ENCODE results near the gene TAPT1. TPM values are rescaled to one million over a fixed set of nuclear protein-coding genes. Genes with fewer than 3 reads are reported as not detected.

Gene TAPT1
- total RNA-seq, 1 donor from 2014 or later, result 72.8 TPM

- ATAC-seq (no peak), DNase-seq (no peak)
- Histone ChIP-seq H3K4me1 (peaks cover 6% of the 10 kb centered on the region), H3K27ac (no peak overlapping the region), H3K4me3 (no peak overlapping the region), H3K27me3 (ENCODE audit: low read depth) (no peaks in the 10 kb centered on the region), H3K36me3 (no peaks in the 10 kb centered on the region), H3K9me3 (no peaks in the 10 kb centered on the region)
- no peak for TF ChIP-seq CTCF (IDR thresholded peaks at IDR 0.05)
- intact Hi-C loops (cut with DNase I), result no loop called here
These were observed 10.2 kb upstream of the TAPT1 start for GRCh38 chr4:16236402-16237023.

GRCh38 chr4:16235209-16235608, 8.9 kb upstream of the TAPT1 start:
- no peak for TF ChIP-seq CTCF (IDR thresholded peaks at IDR 0.05)
- no peak for ATAC-seq

GRCh38 chr4:16233569-16234177, 7.4 kb upstream of the TAPT1 start:
- no peak overlapping the region for H3K4me3 ChIP-seq
- no peak for ATAC-seq
- TF ChIP-seq CTCF (IDR thresholded peaks at IDR 0.05), result no peak
- DNase-seq, result no peak
- no peaks in the 10 kb centered on the region for H3K9me3 ChIP-seq
- H3K36me3 ChIP-seq, result no peaks in the 10 kb centered on the region
- no peaks in the 10 kb centered on the region for H3K27me3 ChIP-seq (ENCODE audit: low read depth)
- H3K27ac ChIP-seq, result no peak overlapping the region
- intact Hi-C loops (cut with DNase I), result no loop called here
- peaks cover 6% of the 10 kb centered on the region for H3K4me1 ChIP-seq

More at GRCh38 chr4:16235209-16235608, 8.9 kb upstream of the TAPT1 start:
- no peak for DNase-seq
- no peak overlapping the region for H3K4me3 ChIP-seq
- H3K9me3 ChIP-seq, result no peaks in the 10 kb centered on the region
- H3K36me3 ChIP-seq, result no peaks in the 10 kb centered on the region
- no peak overlapping the region for H3K27ac ChIP-seq
- no peaks in the 10 kb centered on the region for H3K27me3 ChIP-seq (ENCODE audit: low read depth)
- intact Hi-C loops (cut with DNase I), result no loop called here
- peaks cover 6% of the 10 kb centered on the region for H3K4me1 ChIP-seq

GRCh38 chr4:16231570-16232245, 5.4 kb upstream of the TAPT1 start:
- intact Hi-C loops (cut with DNase I), result no loop called here
- ATAC-seq, result no peak
- H3K4me1 ChIP-seq, result peaks cover 14% of the 10 kb centered on the region
- DNase-seq, result no peak
- no peak overlapping the region for H3K27ac ChIP-seq
- no peak for TF ChIP-seq CTCF (IDR thresholded peaks at IDR 0.05)
- no peaks in the 10 kb centered on the region for H3K9me3 ChIP-seq
- no peaks in the 10 kb centered on the region for H3K27me3 ChIP-seq (ENCODE audit: low read depth)
- H3K4me3 ChIP-seq, result no peak overlapping the region
- H3K36me3 ChIP-seq, result no peaks in the 10 kb centered on the region

- Histone ChIP-seq H3K27ac (no peak overlapping the region), H3K36me3 (no peaks in the 10 kb centered on the region), H3K4me1 (peaks cover 14% of the 10 kb centered on the region), H3K27me3 (ENCODE audit: low read depth) (no peaks in the 10 kb centered on the region), H3K9me3 (no peaks in the 10 kb centered on the region), H3K4me3 (no peak overlapping the region)
- no peak for ATAC-seq
- intact Hi-C loops (cut with DNase I), result no loop called here
- no peak for TF ChIP-seq CTCF (IDR thresholded peaks at IDR 0.05)
- no peak for DNase-seq
These were observed 4.0 kb upstream of the TAPT1 start for GRCh38 chr4:16230308-16230707.

Measured in lower lobe of right lung (tissue), 2 donors.